H9 (cell line): ENCODE results near the gene EPHB2. TPM values are rescaled to one million over a fixed set of nuclear protein-coding genes. Genes with fewer than 3 reads are reported as not detected.

Source experiments
- DNase-seq: peaks from one replicate; pipeline ENCODE4 v3.0.0-alpha.2; 2017
- H2AFZ ChIP-seq: one replicate; pipeline ENCODE4 v1.6.1; 2013; ENCODE audit warnings: mild to moderate bottlenecking, low read length, control low read depth, moderate library complexity
- H2AK5ac ChIP-seq: 2 replicates; pipeline ENCODE4 v1.6.1; 2013; ENCODE audit warnings: low read length, control low read depth, mixed read lengths; ENCODE audit not compliant: insufficient read length
- H2BK120ac ChIP-seq: one replicate; pipeline ENCODE4 v1.6.1; 2013; ENCODE audit warnings: low read depth, mild to moderate bottlenecking, low read length, control low read depth, inconsistent platforms; ENCODE audit not compliant: poor library complexity, severe bottlenecking
- H2BK12ac ChIP-seq: 2 replicates; pipeline ENCODE4 v1.6.1; 2013; ENCODE audit warnings: low read length, control low read depth, mixed read lengths, low read depth; ENCODE audit not compliant: insufficient read length
- H2BK15ac ChIP-seq: 2 replicates; pipeline ENCODE4 v1.6.1; 2013; ENCODE audit warnings: low read depth, low read length, control low read depth
- H2BK20ac ChIP-seq: one replicate; pipeline ENCODE4 v1.6.1; 2013; ENCODE audit warnings: low read depth, mild to moderate bottlenecking, low read length, control low read depth, inconsistent platforms; ENCODE audit not compliant: poor library complexity, severe bottlenecking
- H2BK5ac ChIP-seq: 2 replicates; pipeline ENCODE4 v1.6.1; 2013; ENCODE audit warnings: low read length, control low read depth, mixed read lengths; ENCODE audit not compliant: insufficient read length
- H3K14ac ChIP-seq: 2 replicates; pipeline ENCODE4 v1.6.1; 2013; ENCODE audit warnings: low read length, control low read depth; ENCODE audit not compliant: insufficient read depth
- H3K18ac ChIP-seq: 2 replicates; pipeline ENCODE4 v1.6.1; 2013; ENCODE audit warnings: low read depth, mild to moderate bottlenecking, mixed read lengths, low read length, control low read depth; ENCODE audit not compliant: insufficient read length
- H3K23ac ChIP-seq: 2 replicates; pipeline ENCODE4 v1.6.1; 2013; ENCODE audit warnings: low read length, control low read depth, mixed read lengths, low read depth; ENCODE audit not compliant: insufficient read length
- H3K23me2 ChIP-seq: 2 replicates; pipeline ENCODE4 v1.6.1; 2013; ENCODE audit warnings: low read depth, mild to moderate bottlenecking, mixed read lengths, low read length, control low read depth; ENCODE audit not compliant: insufficient read length, poor library complexity, severe bottlenecking
- H3K27ac ChIP-seq: 2 replicates; pipeline ENCODE4 v1.5.1; 2013; ENCODE audit warnings: low read length, control low read depth, mixed read lengths, low read depth; ENCODE audit not compliant: insufficient read length
- H3K27me3 ChIP-seq: 2 replicates; pipeline ENCODE4 v1.6.1; 2013; ENCODE audit warnings: low read length, control low read depth, inconsistent platforms; ENCODE audit not compliant: insufficient read depth
- H3K4ac ChIP-seq: 2 replicates; pipeline ENCODE4 v1.6.1; 2013; ENCODE audit warnings: low read depth, mild to moderate bottlenecking, control low read depth, inconsistent platforms, low read length, moderate library complexity
- H3K4me1 ChIP-seq: 2 replicates; pipeline ENCODE4 v1.6.1; 2013; ENCODE audit warnings: low read length, control low read depth, inconsistent platforms; ENCODE audit not compliant: insufficient read depth
- H3K4me2 ChIP-seq: 2 replicates; pipeline ENCODE4 v1.6.1; 2013; ENCODE audit warnings: low read length, control low read depth, mixed read lengths; ENCODE audit not compliant: insufficient read length, insufficient read depth
- H3K56ac ChIP-seq: 2 replicates; pipeline ENCODE4 v1.6.1; 2013; ENCODE audit warnings: low read depth, mild to moderate bottlenecking, mixed read lengths, low read length, control low read depth; ENCODE audit not compliant: insufficient read length
- H3K79me1 ChIP-seq: 2 replicates; pipeline ENCODE4 v1.6.1; 2013; ENCODE audit warnings: low read depth, mild to moderate bottlenecking, moderate library complexity, low read length, control low read depth, inconsistent platforms; ENCODE audit not compliant: insufficient read depth, poor library complexity, severe bottlenecking
- H3K79me2 ChIP-seq: 2 replicates; pipeline ENCODE4 v1.6.1; 2013; ENCODE audit warnings: low read length, control low read depth, inconsistent platforms; ENCODE audit not compliant: insufficient read depth
- H3K9ac ChIP-seq: 2 replicates; pipeline ENCODE4 v1.6.1; 2013; ENCODE audit warnings: low read length, control low read depth, mixed read lengths; ENCODE audit not compliant: insufficient read length; ENCODE audit errors: extremely low read depth
- H3K9me3 ChIP-seq: one replicate; pipeline ENCODE4 v1.6.1; 2013; ENCODE audit warnings: low read depth, low read length, inconsistent platforms; ENCODE audit not compliant: control insufficient read depth
- H3T11ph ChIP-seq: one replicate; pipeline ENCODE4 v1.6.1; 2013; ENCODE audit warnings: mild to moderate bottlenecking, low read length, control low read depth, inconsistent platforms
- H4K20me1 ChIP-seq: one replicate; pipeline ENCODE4 v1.6.1; 2013; ENCODE audit not compliant: control insufficient read depth, insufficient read length, insufficient read depth
- H4K5ac ChIP-seq: 2 replicates; pipeline ENCODE4 v1.6.1; 2013; ENCODE audit warnings: low read depth, mild to moderate bottlenecking, mixed read lengths, low read length, control low read depth; ENCODE audit not compliant: insufficient read length
- H4K8ac ChIP-seq: replicated peaks from 2 replicates; pipeline ENCODE4 v1.6.1; 2013; ENCODE audit warnings: low read length, control low read depth, mixed read lengths, low read depth; ENCODE audit not compliant: insufficient read length
- H4K91ac ChIP-seq: 2 replicates; pipeline ENCODE4 v1.6.1; 2013; ENCODE audit warnings: low read depth, mild to moderate bottlenecking, moderate library complexity, mixed read lengths, low read length, control low read depth; ENCODE audit not compliant: insufficient read length
- H3K27ac Mint-ChIP-seq, 3 experiments: 2 replicates in 2 of 3; 3 replicates in 1 of 3; pipeline ENCODE4 v1.8.0; 2020 to 2021; ENCODE audit warnings: mixed read lengths in 3 of 3, mild to moderate bottlenecking in 1 of 3, moderate library complexity in 1 of 3
- H3K27me3 Mint-ChIP-seq: 2 replicates; pipeline ENCODE4 v1.8.0; 2021; ENCODE audit warnings: low read depth, mild to moderate bottlenecking, moderate library complexity, mixed read lengths
- H3K36me3 Mint-ChIP-seq, 3 experiments: 2 replicates in 2 of 3; 3 replicates in 1 of 3; pipeline ENCODE4 v1.8.0; 2020 to 2021; ENCODE audit warnings: low read depth in 3 of 3, mixed read lengths in 3 of 3; ENCODE audit not compliant: insufficient read depth in 1 of 3
- H3K4me1 Mint-ChIP-seq, 2 experiments: 2 replicates each; pipeline ENCODE4 v1.8.0; 2020; ENCODE audit warnings: mixed read lengths in 2 of 2
- H3K4me3 Mint-ChIP-seq, 2 experiments: 2 replicates in 1 of 2; 3 replicates in 1 of 2; pipeline ENCODE4 v1.8.0; 2020 to 2021; ENCODE audit warnings: mild to moderate bottlenecking in 2 of 2, mixed read lengths in 2 of 2, moderate library complexity in 1 of 2
- H3K9me3 Mint-ChIP-seq, 2 experiments: 2 replicates in 1 of 2; 3 replicates in 1 of 2; pipeline ENCODE4 v1.8.0; 2020; ENCODE audit warnings: mild to moderate bottlenecking in 2 of 2, mixed read lengths in 2 of 2, moderate library complexity in 1 of 2
- WGBS: extraction: QIAGEN DNeasy Blood & Tissue Kit; methylation state at CpG from one replicate; pipeline ENCODE4 v1.1.7; 2013; ENCODE audit warnings: missing lambda C conversion rate, low lambda C conversion rate, mixed read lengths; ENCODE audit not compliant: insufficient read length; ENCODE audit errors: extremely low coverage; 5-methylcytosine and 5-hydroxymethylcytosine counted together
- total RNA-seq: library from RNA; stranded (reverse); gene quantifications from 2 replicates; pipeline ENCODE4 v1.2.1, GENCODE V29; 2021
- TF ChIP-seq, protein P1 (sequence below): fragments of 200-600 bp; sonication (generic); conservative IDR thresholded peaks from 3 replicates; pipeline ENCODE4 v1.8.0; 2021; ENCODE audit warnings: antibody characterized with exemption, mild to moderate bottlenecking

EPHB2 gene
- total RNA-seq, 1 experiment from 2014 or later, result 9.5 TPM

DNA sequence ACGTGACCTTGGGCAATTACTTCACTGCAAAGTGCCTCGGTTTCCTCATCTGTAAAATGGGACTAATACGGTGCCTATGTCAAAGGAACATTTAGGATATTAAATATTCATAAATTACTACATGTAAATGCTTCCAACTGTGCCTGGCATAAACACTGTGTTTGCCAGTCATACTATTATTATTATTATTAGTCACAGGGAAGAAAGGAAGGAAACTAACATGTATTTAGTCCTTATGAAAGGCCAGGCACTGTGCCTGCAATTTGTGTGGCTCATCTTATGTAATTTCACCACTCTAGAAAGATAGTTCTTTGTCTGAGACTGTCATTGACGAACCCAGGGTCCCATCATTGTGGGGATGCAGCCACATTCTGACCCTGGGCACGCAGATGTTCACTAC, 45.0 kb downstream of the EPHB2 start:
- Histone ChIP-seq H4K20me1 (no peaks in the 10 kb centered on the region), H3K14ac (no peak overlapping the region), H4K5ac (no peak overlapping the region), H2AK5ac (no peak overlapping the region), H2AFZ (no peak overlapping the region), H2BK5ac (no peak overlapping the region), H3K23me2 (no peaks in the 10 kb centered on the region), H3K79me2 (no peaks in the 10 kb centered on the region), H3K4ac (no peak overlapping the region), H2BK120ac (no peak overlapping the region), H3K79me1 (no peaks in the 10 kb centered on the region), H3K4me1 (no peaks in the 10 kb centered on the region), H3K18ac (no peak overlapping the region), H4K91ac (no peak overlapping the region), H3K4me2 (no peak overlapping the region), H3K23ac (no peak overlapping the region), H3T11ph (no peak overlapping the region), H3K27me3 (no peaks in the 10 kb centered on the region), H3K9me3 (no peaks in the 10 kb centered on the region), H2BK15ac (no peak overlapping the region), H4K8ac (no peak overlapping the region), H3K27ac (no peak overlapping the region), H2BK20ac (no peak overlapping the region), H3K56ac (no peak overlapping the region), H2BK12ac (no peak overlapping the region), H3K9ac (no peak overlapping the region)
- WGBS, result no CpG with 5 or more reads among the region's 5 CpGs
- Mint-ChIP-seq H3K4me3 (no peak overlapping the region), H3K36me3 (no peaks in the 10 kb centered on the region), H3K4me1 (peaks cover 4 to 20% of the 10 kb centered on the region in 2 experiments), H3K27me3 (no peaks in the 10 kb centered on the region), H3K9me3 (no peaks in the 10 kb centered on the region), H3K27ac (no peak overlapping the region; a peak in 1 of 7 replicates)
- TF ChIP-seq, protein P1, sequence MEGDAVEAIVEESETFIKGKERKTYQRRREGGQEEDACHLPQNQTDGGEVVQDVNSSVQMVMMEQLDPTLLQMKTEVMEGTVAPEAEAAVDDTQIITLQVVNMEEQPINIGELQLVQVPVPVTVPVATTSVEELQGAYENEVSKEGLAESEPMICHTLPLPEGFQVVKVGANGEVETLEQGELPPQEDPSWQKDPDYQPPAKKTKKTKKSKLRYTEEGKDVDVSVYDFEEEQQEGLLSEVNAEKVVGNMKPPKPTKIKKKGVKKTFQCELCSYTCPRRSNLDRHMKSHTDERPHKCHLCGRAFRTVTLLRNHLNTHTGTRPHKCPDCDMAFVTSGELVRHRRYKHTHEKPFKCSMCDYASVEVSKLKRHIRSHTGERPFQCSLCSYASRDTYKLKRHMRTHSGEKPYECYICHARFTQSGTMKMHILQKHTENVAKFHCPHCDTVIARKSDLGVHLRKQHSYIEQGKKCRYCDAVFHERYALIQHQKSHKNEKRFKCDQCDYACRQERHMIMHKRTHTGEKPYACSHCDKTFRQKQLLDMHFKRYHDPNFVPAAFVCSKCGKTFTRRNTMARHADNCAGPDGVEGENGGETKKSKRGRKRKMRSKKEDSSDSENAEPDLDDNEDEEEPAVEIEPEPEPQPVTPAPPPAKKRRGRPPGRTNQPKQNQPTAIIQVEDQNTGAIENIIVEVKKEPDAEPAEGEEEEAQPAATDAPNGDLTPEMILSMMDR, result no peak
- no peak for DNase-seq
